ENCODE data around the gene STON1.

DNA sequence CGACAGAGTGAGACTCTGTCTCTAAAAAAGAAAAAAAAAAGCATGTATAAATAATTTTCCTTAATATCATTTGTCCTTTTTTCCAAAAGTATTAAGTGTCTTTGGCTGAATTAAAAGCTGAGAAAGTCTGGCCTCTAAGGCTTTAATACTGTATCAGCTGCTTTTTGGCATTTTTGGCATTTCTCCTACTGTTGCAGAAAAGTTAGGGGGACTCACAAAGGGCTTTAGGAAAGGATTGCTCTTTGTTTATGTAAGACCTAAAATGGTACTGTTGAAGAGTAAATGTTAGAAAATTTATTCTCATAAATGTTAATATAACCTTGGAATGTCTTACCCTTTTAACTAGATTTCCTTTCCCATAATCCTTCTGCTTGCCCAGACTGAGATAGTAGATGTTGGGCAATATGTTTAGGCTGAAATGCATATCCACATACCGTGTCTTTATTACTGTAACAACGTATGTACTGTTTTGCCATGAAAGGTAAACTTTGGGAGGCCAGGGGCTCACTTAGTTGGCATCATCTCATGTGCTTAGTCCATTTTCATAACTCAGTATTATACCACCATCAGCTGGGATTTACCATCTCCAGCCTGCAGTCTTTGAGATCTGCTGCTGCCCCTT, 18.0 kb upstream of the STON1 start:
- TF ChIP-seq CTCF (conservative IDR thresholded peaks at IDR 0.05 in 1 of 2, IDR thresholded peaks at IDR 0.05 in 1 of 2; ENCODE audit: extremely low read depth in 1 of 2, insufficient read depth in 1 of 2, low read depth in 1 of 2, low read length in 2 of 2) (no peak), EZH2 (IDR thresholded peaks at IDR 0.05; ENCODE audit: borderline replicate concordance, low read length) (no peak)

Data from mammary epithelial cell (primary cell).